Calu3 (cell line): ENCODE results near the gene FNDC10. TPM values are rescaled to one million over a fixed set of nuclear protein-coding genes. Genes with fewer than 3 reads are reported as not detected.

Experiments used
- BruUV-seq: library from RNA; stranded (reverse); fragments of 400-500 nt; replicated peaks from 2 replicates; lab custom pipeline; 2021; lab: Mats Ljungman, UMichigan
- CTCF ChIA-PET: fragments of 300-600 bp; sonication (Branson Sonifier 250); formaldehyde crosslinking; loops from one replicate; lab custom pipeline; 2022; ENCODE audit warnings: antibody characterized with exemption; lab: Charles Lee
- DNase-seq: peaks from one replicate; pipeline ENCODE4 v3.0.0; 2022
- H3K27ac Mint-ChIP-seq: one replicate; pipeline ENCODE4 v1.8.0; 2022; ENCODE audit warnings: mixed read lengths; ENCODE audit not compliant: unreplicated experiment
- H3K27me3 Mint-ChIP-seq: one replicate; pipeline ENCODE4 v1.8.0; 2022; ENCODE audit warnings: mixed read lengths; ENCODE audit not compliant: unreplicated experiment
- H3K36me3 Mint-ChIP-seq: one replicate; pipeline ENCODE4 v1.8.0; 2022; ENCODE audit warnings: mild to moderate bottlenecking, moderate library complexity, mixed read lengths; ENCODE audit not compliant: insufficient read depth, unreplicated experiment
- H3K4me1 Mint-ChIP-seq: one replicate; pipeline ENCODE4 v1.8.0; 2022; ENCODE audit warnings: mild to moderate bottlenecking, low read depth, mixed read lengths; ENCODE audit not compliant: unreplicated experiment
- H3K4me3 Mint-ChIP-seq: one replicate; pipeline ENCODE4 v1.8.0; 2022; ENCODE audit warnings: mild to moderate bottlenecking, low read depth, moderate library complexity, mixed read lengths; ENCODE audit not compliant: unreplicated experiment
- H3K9me3 Mint-ChIP-seq: one replicate; pipeline ENCODE4 v1.8.0; 2022; ENCODE audit warnings: low read depth, mixed read lengths; ENCODE audit not compliant: unreplicated experiment
- CTCF ChIP-seq: fragments of 200-600 bp; IDR thresholded peaks from one replicate; pipeline ENCODE4 v1.8.0; 2022; ENCODE audit warnings: antibody characterized with exemption; ENCODE audit not compliant: unreplicated experiment
- intact Hi-C: fragments of 100-400 bp; cut with micrococcal nuclease; formaldehyde crosslinking; loops from one replicate; pipeline ENCODE4 v1.10.0; 2022; ENCODE audit not compliant: unreplicated experiment
- total RNA-seq: library from RNA; stranded (reverse); gene quantifications from 2 replicates; pipeline ENCODE4 v1.2.3, GENCODE V29; 2022

The FNDC10 gene
- total RNA-seq, 1 experiment from 2014 or later = 3.5 TPM

- TF ChIP-seq CTCF = no peak
- BruUV-seq = no TSS peak
- Mint-ChIP-seq H3K4me1 (no peaks in the 10 kb centered on the region), H3K36me3 (peaks cover 3% of the 10 kb centered on the region), H3K9me3 (no peaks in the 10 kb centered on the region), H3K27ac (no peak overlapping the region), H3K4me3 (no peak overlapping the region), H3K27me3 (no peaks in the 10 kb centered on the region)
- intact Hi-C loops = no loop called here
- no peak for DNase-seq
- CTCF ChIA-PET = no interaction called here
These were observed 22.8 kb upstream of the FNDC10 start for GRCh38 chr1:1622788-1623094.

GRCh38 chr1:1622010-1622787 lies 22.3 kb upstream of the FNDC10 start:
- CTCF ChIA-PET = no interaction called here
- H3K9me3 Mint-ChIP-seq = no peaks in the 10 kb centered on the region
- no peaks in the 10 kb centered on the region for H3K4me1 Mint-ChIP-seq
- intact Hi-C loops = no loop called here
- no peak for DNase-seq
- H3K4me3 Mint-ChIP-seq = no peak overlapping the region
- no peak overlapping the region for H3K27ac Mint-ChIP-seq
- H3K27me3 Mint-ChIP-seq = no peaks in the 10 kb centered on the region
- no TSS peak for BruUV-seq
- no peak for TF ChIP-seq CTCF
- H3K36me3 Mint-ChIP-seq = no peaks in the 10 kb centered on the region

- Mint-ChIP-seq H3K36me3 (peaks cover 6% of the 10 kb centered on the region), H3K4me1 (no peaks in the 10 kb centered on the region), H3K27ac (no peak overlapping the region), H3K4me3 (no peak overlapping the region), H3K9me3 (no peaks in the 10 kb centered on the region), H3K27me3 (no peaks in the 10 kb centered on the region)
- DNase-seq = no peak
- no TSS peak for BruUV-seq
- intact Hi-C loops = no loop called here
- CTCF ChIA-PET = no interaction called here
- TF ChIP-seq CTCF = no peak
These were observed 21.5 kb upstream of the FNDC10 start for GRCh38 chr1:1621173-1622009.

GRCh38 chr1:1620433-1621139 lies 20.7 kb upstream of the FNDC10 start:
- no peak overlapping the region for H3K27ac Mint-ChIP-seq
- no peak for DNase-seq
- no peaks in the 10 kb centered on the region for H3K27me3 Mint-ChIP-seq
- intact Hi-C loops = no loop called here
- no TSS peak for BruUV-seq
- CTCF ChIA-PET = no interaction called here
- no peak overlapping the region for H3K4me3 Mint-ChIP-seq
- TF ChIP-seq CTCF = no peak
- no peaks in the 10 kb centered on the region for H3K9me3 Mint-ChIP-seq
- no peaks in the 10 kb centered on the region for H3K4me1 Mint-ChIP-seq
- peaks cover 11% of the 10 kb centered on the region for H3K36me3 Mint-ChIP-seq
